ENCODE measurements around the gene CD1C.
A peak's percentile ranks its signal among the peaks of the same experiment; 100 is the strongest.

The CD1C gene

GRCh38 chr1:158289811-158290210, at the start of gene CD1C:
TSS of gene CD1C (plus strand) at chr1:158289923. CDS start at chr1:158290065, 142 bp downstream.
- no peak for TF ChIP-seq CTCF (IDR thresholded peaks at IDR 0.05)
- no peak for DNase-seq
- intact Hi-C loops (cut with DNase I; ENCODE audit: low total_unique reads): no loop called here

GRCh38 chr1:158246650-158247049, 43.1 kb upstream of the CD1C start:
- Histone ChIP-seq H3K27ac (no peak overlapping the region), H3K4me1 (peaks cover 0 to 7% (median 3%) of the 10 kb centered on the region in 4 donors), H3K36me3 (no peaks in the 10 kb centered on the region), H3K4me3 (no peak overlapping the region), H3K27me3 (no peaks in the 10 kb centered on the region), H3K9me3 (no peaks in the 10 kb centered on the region)
- no peak for DNase-seq
- intact Hi-C loops (cut with DNase I; ENCODE audit: low total_unique reads): no loop called here
- TF ChIP-seq CTCF (IDR thresholded peaks at IDR 0.05): no peak

More at GRCh38 chr1:158289811-158290210, at the start of gene CD1C:
- Histone ChIP-seq H3K27ac (no peak within 1 kb of the TSS), H3K4me1 (no peaks in the 10 kb centered on the region), H3K9me3 (no peaks in the 10 kb centered on the region), H3K4me3 (no peak within 1 kb of the TSS), H3K36me3 (no peaks in the 10 kb centered on the region), H3K27me3 (no peaks in the 10 kb centered on the region)

DNA sequence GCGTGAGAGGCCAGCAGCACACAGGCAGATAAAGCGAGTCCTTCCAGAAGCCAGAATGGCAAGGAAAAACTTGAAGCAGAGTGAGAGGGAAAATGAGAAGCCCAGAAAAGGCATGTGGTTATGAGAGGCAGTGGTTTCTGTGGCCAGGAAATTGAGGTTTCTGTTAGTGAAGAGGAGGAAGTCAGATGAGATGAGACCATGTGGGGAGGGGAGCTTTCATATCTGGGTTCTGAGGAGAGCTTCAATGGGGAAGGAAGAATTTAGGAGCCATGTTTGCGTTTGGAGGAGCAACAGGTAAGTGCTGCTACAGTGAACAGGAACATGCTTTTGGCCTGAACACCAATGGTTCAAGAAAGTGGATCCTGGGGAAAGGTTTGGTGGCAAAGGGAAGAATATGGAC, 41.6 kb upstream of the CD1C start:
- DNase-seq: peak in 1 of 2 donors; percentile 34
- Histone ChIP-seq H3K9me3 (no peaks in the 10 kb centered on the region), H3K4me1 (peaks cover 0 to 7% (median 3%) of the 10 kb centered on the region in 4 donors), H3K27ac (no peak overlapping the region), H3K4me3 (no peak overlapping the region), H3K27me3 (no peaks in the 10 kb centered on the region), H3K36me3 (no peaks in the 10 kb centered on the region)
- no peak for TF ChIP-seq CTCF (IDR thresholded peaks at IDR 0.05)
- intact Hi-C loops (cut with DNase I; ENCODE audit: low total_unique reads): no loop called here

DNA sequence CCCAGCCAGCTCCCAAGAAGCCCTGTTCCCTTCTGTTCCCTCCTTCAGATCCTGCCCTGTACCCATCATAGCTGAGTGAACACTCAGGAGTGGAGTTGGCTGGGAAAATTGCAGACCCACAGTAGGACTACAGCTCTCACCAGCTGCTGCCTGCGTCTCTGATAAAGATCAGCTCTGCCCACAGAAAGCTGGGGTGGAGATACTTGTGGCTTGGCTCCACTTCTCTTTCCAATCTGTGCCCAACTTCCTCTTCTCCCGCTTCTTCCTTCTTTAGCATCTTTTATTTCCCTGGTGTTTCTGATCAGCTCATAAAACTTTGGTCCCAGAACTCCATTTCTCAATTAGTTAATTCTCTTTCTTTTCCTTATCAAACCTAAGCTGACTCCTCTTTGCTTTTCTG, 41.0 kb upstream of the CD1C start:
- no peak for TF ChIP-seq CTCF (IDR thresholded peaks at IDR 0.05)
- no peaks in the 10 kb centered on the region for H3K9me3 ChIP-seq
- H3K4me1 ChIP-seq: peaks cover 0 to 7% (median 3%) of the 10 kb centered on the region in 4 donors
- H3K4me3 ChIP-seq: no peak overlapping the region
- peak in 1 of 2 donors; percentile 24 for DNase-seq
- H3K36me3 ChIP-seq: no peaks in the 10 kb centered on the region
- H3K27ac ChIP-seq: no peak overlapping the region
- intact Hi-C loops (cut with DNase I; ENCODE audit: low total_unique reads): no loop called here
- no peaks in the 10 kb centered on the region for H3K27me3 ChIP-seq

DNA sequence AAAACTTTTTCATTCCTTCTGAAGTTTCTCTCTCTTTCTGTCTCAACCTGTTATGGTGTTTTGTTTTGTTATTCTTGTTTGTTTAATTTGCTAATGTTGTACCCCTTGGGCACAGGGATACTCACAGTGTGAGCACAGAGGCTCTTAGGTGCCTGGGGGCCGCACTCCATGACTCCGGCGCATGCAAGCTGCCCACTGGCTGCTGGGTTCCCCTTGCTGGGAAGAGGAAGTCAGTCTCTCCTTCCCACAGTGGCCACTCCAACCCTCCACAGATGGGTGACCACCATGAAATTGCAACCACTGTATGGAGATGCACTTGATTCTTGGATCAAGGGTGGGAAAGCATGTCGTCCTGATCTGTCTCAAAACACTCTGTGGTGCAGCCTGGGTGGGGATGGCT, 40.1 kb upstream of the CD1C start:
- Histone ChIP-seq H3K27ac (no peak overlapping the region), H3K4me3 (no peak overlapping the region), H3K27me3 (no peaks in the 10 kb centered on the region), H3K4me1 (peaks cover 0 to 7% (median 3%) of the 10 kb centered on the region in 4 donors), H3K9me3 (no peaks in the 10 kb centered on the region), H3K36me3 (no peaks in the 10 kb centered on the region)
- no peak for TF ChIP-seq CTCF (IDR thresholded peaks at IDR 0.05)
- intact Hi-C loops (cut with DNase I; ENCODE audit: low total_unique reads): no loop called here
- DNase-seq: no peak

DNA sequence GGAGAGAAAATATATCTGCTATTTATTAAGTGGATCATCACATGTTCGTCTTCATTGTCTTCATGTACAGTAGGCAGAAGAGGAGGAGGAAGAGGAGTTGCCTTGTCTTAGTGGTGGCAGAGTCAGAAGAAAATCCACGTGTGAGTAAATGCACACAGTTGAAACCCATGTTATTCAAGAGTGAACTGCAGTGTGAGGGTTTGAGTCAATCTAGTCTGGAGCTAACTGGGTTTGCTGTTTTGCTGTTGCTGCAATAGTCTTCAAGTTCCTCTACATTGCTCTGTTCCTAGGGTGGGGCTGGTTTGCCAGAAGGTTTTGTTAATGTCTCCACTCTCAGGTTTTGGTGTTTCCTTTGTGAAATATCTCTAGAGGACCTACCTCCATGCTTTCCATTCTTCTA, 38.6 kb upstream of the CD1C start:
- Histone ChIP-seq H3K36me3 (no peaks in the 10 kb centered on the region), H3K27ac (no peak overlapping the region), H3K9me3 (no peaks in the 10 kb centered on the region), H3K4me1 (peaks cover 0 to 7% (median 3%) of the 10 kb centered on the region in 4 donors), H3K27me3 (no peaks in the 10 kb centered on the region), H3K4me3 (no peak overlapping the region)
- TF ChIP-seq CTCF (IDR thresholded peaks at IDR 0.05): no peak
- DNase-seq: no peak
- intact Hi-C loops (cut with DNase I; ENCODE audit: low total_unique reads): no loop called here

Measured in tibial artery (tissue), 4 donors.